SJCRH30 (cell line): ENCODE results near the gene MUC5AC. TPM values are rescaled to one million over a fixed set of nuclear protein-coding genes. Genes with fewer than 3 reads are reported as not detected.

Experiments used
- DNase-seq, 2 experiments: peaks; one replicate each; pipeline ENCODE4 v3.0.0-alpha.2; 2015 to 2020
- H3K27ac ChIP-seq: fragments of 250-450 bp; sonication (Bioruptor Pico); 2 replicates; pipeline ENCODE4 v1.5.1; 2020; ENCODE audit warnings: mild to moderate bottlenecking, moderate library complexity
- H3K27me3 ChIP-seq: fragments of 250-450 bp; sonication (Bioruptor Pico); 2 replicates; pipeline ENCODE4 v1.5.1; 2020; ENCODE audit warnings: mild to moderate bottlenecking, moderate library complexity
- H3K36me3 ChIP-seq: fragments of 250-450 bp; sonication (Bioruptor Pico); 2 replicates; pipeline ENCODE4 v1.5.1; 2020; ENCODE audit warnings: mild to moderate bottlenecking, moderate library complexity
- H3K4me1 ChIP-seq: fragments of 250-450 bp; sonication (Bioruptor Pico); 2 replicates; pipeline ENCODE4 v1.5.1; 2020; ENCODE audit warnings: mild to moderate bottlenecking, moderate library complexity
- H3K4me3 ChIP-seq: fragments of 250-450 bp; sonication (Bioruptor Pico); 2 replicates; pipeline ENCODE4 v1.5.1; 2020; ENCODE audit warnings: mild to moderate bottlenecking, moderate library complexity
- H3K9me3 ChIP-seq: fragments of 250-450 bp; sonication (Bioruptor Pico); replicated peaks from 2 replicates; pipeline ENCODE4 v1.5.1; 2020; ENCODE audit warnings: mild to moderate bottlenecking, moderate library complexity
- total RNA-seq: library from RNA; depleted of rRNA; stranded (reverse); fragments of >200 nt; shearing (Covaris generic); gene quantifications from 2 replicates; pipeline ENCODE4 v1.2.3, GENCODE V29; 2014

The MUC5AC gene
- total RNA-seq, 1 experiment from 2014 or later, result not detected

DNA sequence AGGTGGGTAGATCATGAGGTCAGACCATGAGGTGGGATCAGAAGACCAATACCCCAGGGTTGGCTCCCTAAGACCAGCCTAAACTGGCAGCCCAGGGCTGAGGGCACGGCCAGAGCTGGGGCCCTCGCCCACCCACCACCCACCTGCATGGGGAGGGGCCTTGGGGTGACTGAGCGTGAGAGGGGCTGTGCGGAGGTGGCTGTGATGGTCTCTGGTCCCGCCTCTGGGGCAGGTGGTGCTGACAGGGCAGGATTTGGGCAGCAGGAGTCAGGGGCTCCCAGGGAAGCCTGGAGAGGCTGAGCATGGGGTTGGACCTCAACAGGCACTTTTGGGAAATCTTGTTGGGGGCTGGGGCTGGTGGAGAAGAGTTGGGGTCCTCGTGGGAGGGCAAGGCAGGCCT lies 39.8 kb upstream of the MUC5AC start:
- Histone ChIP-seq H3K36me3 (no peaks in the 10 kb centered on the region), H3K4me1 (no peaks in the 10 kb centered on the region)
- peak in 1 of 2 experiments; percentile 0 for DNase-seq

GRCh38 chr11:1118755-1119603 lies 38.8 kb upstream of the MUC5AC start:
- Histone ChIP-seq H3K36me3 (no peaks in the 10 kb centered on the region), H3K27ac (no peak overlapping the region), H3K4me3 (no peak overlapping the region), H3K9me3 (no peaks in the 10 kb centered on the region), H3K4me1 (no peaks in the 10 kb centered on the region), H3K27me3 (no peaks in the 10 kb centered on the region)
- no peak for DNase-seq

More for the DNA sequence above, 39.8 kb upstream of the MUC5AC start:
- Histone ChIP-seq H3K27me3 (no peaks in the 10 kb centered on the region), H3K27ac (no peak overlapping the region), H3K9me3 (no peaks in the 10 kb centered on the region), H3K4me3 (no peak overlapping the region)

DNA sequence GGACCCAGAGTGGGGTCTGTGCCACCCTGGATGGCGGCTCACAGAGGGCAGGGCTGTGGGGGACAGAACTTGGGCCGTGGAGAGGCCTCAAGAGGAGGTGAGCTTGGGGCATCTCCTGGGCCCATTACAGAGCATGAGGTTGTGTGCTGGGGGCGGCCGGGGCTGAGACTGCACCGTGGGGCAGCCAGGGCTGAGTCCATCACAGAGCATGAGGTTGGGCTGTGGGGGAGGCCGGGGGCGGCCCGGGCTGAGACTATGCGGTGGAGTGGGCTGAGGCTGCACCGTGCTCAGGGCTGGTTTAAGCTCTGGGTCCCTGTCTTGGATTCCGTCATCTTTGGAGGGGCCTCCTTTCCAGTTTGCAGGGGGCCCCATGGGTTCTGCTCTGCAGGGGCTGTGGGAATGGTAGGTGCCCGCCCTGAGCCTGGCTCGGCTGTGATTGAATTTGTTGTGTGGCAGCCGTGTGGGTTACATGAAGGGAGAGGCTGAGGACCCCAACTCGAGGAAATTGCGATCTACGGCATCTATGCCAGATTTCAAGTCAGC lies 38.1 kb upstream of the MUC5AC start:
- H3K27me3 ChIP-seq, result no peaks in the 10 kb centered on the region
- no peaks in the 10 kb centered on the region for H3K4me1 ChIP-seq
- H3K27ac ChIP-seq, result no peak overlapping the region
- no peaks in the 10 kb centered on the region for H3K36me3 ChIP-seq
- H3K4me3 ChIP-seq, result no peak overlapping the region
- H3K9me3 ChIP-seq, result no peaks in the 10 kb centered on the region
- no peak for DNase-seq

- no peaks in the 10 kb centered on the region for H3K4me1 ChIP-seq
- H3K9me3 ChIP-seq, result no peaks in the 10 kb centered on the region
- H3K4me3 ChIP-seq, result no peak overlapping the region
- no peak for DNase-seq
- no peaks in the 10 kb centered on the region for H3K36me3 ChIP-seq
- no peak overlapping the region for H3K27ac ChIP-seq
- no peaks in the 10 kb centered on the region for H3K27me3 ChIP-seq
Observed at GRCh38 chr11:1120532-1121330, 37.0 kb upstream of the MUC5AC start.

- DNase-seq, result no peak
- no peaks in the 10 kb centered on the region for H3K9me3 ChIP-seq
- H3K27me3 ChIP-seq, result no peaks in the 10 kb centered on the region
- H3K4me1 ChIP-seq, result no peaks in the 10 kb centered on the region
- no peak overlapping the region for H3K4me3 ChIP-seq
- no peaks in the 10 kb centered on the region for H3K36me3 ChIP-seq
- no peak overlapping the region for H3K27ac ChIP-seq
Observed at GRCh38 chr11:1121331-1121812, 36.4 kb upstream of the MUC5AC start.

DNA sequence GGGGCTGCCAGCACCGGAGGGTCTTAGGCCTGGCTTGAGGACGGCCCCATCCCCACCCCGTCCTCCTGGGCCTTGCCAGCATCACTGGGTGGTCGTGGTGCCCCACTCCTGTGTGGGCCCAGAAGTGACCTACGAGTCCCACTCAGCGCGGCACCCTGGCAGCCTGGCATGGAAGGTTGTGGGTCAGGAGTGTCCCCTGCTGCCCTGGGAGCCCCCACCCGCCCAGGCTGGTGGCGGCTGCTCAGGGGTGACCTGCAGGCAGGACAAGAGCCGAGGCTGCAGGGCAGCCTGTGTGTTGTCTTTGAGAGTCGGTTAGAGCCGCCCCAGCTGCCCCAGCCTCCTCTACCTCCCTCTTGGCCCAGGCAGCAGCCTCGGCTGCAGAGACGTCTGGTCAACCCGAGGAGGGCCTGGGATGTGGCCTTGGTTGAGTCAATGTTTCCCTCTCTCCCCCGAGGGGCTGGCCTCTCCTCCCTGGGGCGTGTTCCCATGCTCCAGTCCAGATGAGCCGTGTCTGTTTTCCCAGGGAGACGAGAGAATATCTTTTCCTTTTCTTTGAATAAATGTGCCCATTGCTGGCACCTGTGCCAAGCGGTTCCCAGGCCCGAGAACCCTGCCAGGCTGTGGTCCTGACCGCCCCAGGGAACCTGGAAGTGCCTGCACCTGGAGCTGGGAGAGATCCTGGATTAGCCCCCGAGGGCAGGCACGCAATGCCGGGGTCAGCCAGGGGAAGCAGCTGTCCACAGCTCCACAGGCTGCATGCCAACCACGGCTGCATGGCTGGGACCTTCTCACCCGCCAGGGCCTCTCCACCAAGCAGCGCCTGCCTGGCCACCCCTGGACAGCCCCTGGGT lies 35.7 kb upstream of the MUC5AC start:
- Histone ChIP-seq H3K4me1 (no peaks in the 10 kb centered on the region), H3K27me3 (no peaks in the 10 kb centered on the region), H3K4me3 (no peak overlapping the region), H3K9me3 (no peaks in the 10 kb centered on the region), H3K27ac (no peak overlapping the region), H3K36me3 (no peaks in the 10 kb centered on the region)
- DNase-seq, result no peak

DNA sequence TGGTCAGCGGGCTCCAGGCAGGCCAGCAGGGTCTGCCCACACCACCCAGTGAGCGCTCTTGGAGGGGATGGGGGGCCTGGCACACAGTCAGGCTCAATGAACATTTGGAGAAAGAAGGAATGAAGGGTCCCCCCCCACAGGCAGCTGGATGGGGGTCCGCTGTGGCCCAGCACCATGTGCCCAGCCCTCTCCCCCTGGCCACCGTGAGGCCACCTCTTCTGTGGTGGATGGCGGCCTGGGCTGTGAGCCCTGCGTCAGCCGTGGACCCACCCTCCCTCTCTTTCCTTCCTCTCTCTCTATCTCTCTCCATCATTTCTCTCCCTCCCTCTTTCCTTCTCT lies 35.1 kb upstream of the MUC5AC start:
- DNase-seq, result no peak
- Histone ChIP-seq H3K9me3 (no peaks in the 10 kb centered on the region), H3K27ac (no peak overlapping the region), H3K36me3 (no peaks in the 10 kb centered on the region), H3K4me1 (no peaks in the 10 kb centered on the region), H3K4me3 (no peak overlapping the region), H3K27me3 (no peaks in the 10 kb centered on the region)

GRCh38 chr11:1123970-1124369 lies 33.8 kb upstream of the MUC5AC start:
- Histone ChIP-seq H3K27me3 (no peaks in the 10 kb centered on the region), H3K9me3 (no peaks in the 10 kb centered on the region), H3K27ac (no peak overlapping the region), H3K4me3 (no peak overlapping the region), H3K4me1 (no peaks in the 10 kb centered on the region), H3K36me3 (no peaks in the 10 kb centered on the region)
- DNase-seq, result no peak

- Histone ChIP-seq H3K4me1 (no peaks in the 10 kb centered on the region), H3K9me3 (no peaks in the 10 kb centered on the region), H3K27ac (no peak overlapping the region), H3K4me3 (no peak overlapping the region), H3K36me3 (no peaks in the 10 kb centered on the region), H3K27me3 (peaks cover 6% of the 10 kb centered on the region; the same call in 1 of the 2 replicates)
- DNase-seq, result no peak
Observed at GRCh38 chr11:1125803-1126202, 31.9 kb upstream of the MUC5AC start.

DNA sequence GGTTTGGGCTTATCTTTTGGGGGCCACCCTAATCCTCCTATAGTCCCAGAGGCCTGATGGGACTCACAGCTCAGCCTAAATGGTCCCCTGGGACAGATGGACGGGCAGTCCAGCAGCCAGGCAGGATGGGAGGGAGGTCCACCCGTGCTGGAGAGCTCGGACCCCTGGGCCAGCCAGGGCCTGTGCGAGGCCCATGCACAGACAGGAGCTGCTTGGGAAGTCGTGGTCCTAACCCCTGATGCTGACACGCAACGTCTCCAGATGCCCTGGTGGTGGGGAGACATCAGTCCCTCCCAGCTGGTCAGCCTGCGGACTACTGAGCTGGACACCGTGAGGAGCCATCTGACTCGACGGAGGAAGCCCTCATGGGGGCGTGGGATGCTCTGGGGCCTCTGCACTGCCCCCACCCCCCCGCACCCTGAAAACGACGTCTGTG lies 31.2 kb upstream of the MUC5AC start:
- Histone ChIP-seq H3K27me3 (peaks cover 11% of the 10 kb centered on the region; the same call in 1 of the 2 replicates), H3K27ac (no peak overlapping the region), H3K36me3 (no peaks in the 10 kb centered on the region), H3K4me1 (no peaks in the 10 kb centered on the region), H3K4me3 (no peak overlapping the region), H3K9me3 (no peaks in the 10 kb centered on the region)
- DNase-seq, result no peak

- no peak overlapping the region for H3K4me3 ChIP-seq
Observed at GRCh38 chr11:1126935-1127663, 30.7 kb upstream of the MUC5AC start.

DNA sequence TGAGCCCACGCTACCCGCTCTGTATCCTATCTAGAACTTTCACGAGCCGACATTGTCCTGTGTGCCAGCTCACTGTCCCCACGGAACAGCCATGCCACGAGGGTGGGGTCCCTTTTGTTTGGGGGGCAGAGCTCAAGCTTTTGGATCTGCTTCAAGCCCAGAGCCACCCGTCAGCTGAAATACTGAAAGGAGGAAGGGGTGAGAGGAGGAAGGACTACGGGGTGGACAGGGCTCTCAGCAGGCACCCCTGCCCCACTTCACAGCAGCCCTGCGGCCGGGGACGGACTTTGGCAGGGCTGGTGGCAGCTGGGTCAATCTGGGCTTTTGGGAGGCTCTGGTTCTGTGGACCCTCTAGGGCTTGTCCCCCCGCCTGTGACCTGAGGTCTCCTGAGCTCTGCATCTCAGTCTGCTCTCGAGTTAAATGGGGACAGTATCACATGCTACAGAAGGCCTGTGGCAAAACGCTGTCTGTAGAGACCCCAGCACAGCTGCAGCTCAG lies 30.0 kb upstream of the MUC5AC start:
- Histone ChIP-seq H3K4me1 (no peaks in the 10 kb centered on the region), H3K27me3 (peaks cover 11% of the 10 kb centered on the region; the same call in 1 of the 2 replicates), H3K27ac (no peak overlapping the region)

More at GRCh38 chr11:1126935-1127663, 30.7 kb upstream of the MUC5AC start:
- H3K36me3 ChIP-seq, result no peaks in the 10 kb centered on the region
- H3K9me3 ChIP-seq, result no peaks in the 10 kb centered on the region
- no peak overlapping the region for H3K27ac ChIP-seq
- H3K4me1 ChIP-seq, result no peaks in the 10 kb centered on the region
- H3K27me3 ChIP-seq, result peaks cover 11% of the 10 kb centered on the region; the same call in 1 of the 2 replicates
- no peak for DNase-seq

GRCh38 chr11:1128311-1129142 lies 29.2 kb upstream of the MUC5AC start:
- H3K27me3 ChIP-seq, result peaks cover 11% of the 10 kb centered on the region; the same call in 1 of the 2 replicates
- no peaks in the 10 kb centered on the region for H3K9me3 ChIP-seq
- no peak overlapping the region for H3K27ac ChIP-seq
- H3K36me3 ChIP-seq, result no peaks in the 10 kb centered on the region
- DNase-seq, result no peak
- no peak overlapping the region for H3K4me3 ChIP-seq
- no peaks in the 10 kb centered on the region for H3K4me1 ChIP-seq

More for the DNA sequence above, 30.0 kb upstream of the MUC5AC start:
- Histone ChIP-seq H3K9me3 (no peaks in the 10 kb centered on the region), H3K36me3 (no peaks in the 10 kb centered on the region), H3K4me3 (no peak overlapping the region)
- no peak for DNase-seq
